HCT116 (cell line): ENCODE data around the gene LHFPL4. TPM values are rescaled to one million over a fixed set of nuclear protein-coding genes. Genes with fewer than 3 reads are reported as not detected.

ENCODE experiments used
- ATAC-seq: fragments of 200-7000 bp; cut with Tn5 transposase; 2 replicates; pipeline ENCODE4 v1.9.1; 2020; ENCODE audit warnings: mild to moderate bottlenecking, moderate library complexity
- BruUV-seq: library from RNA; stranded (reverse); fragments of 400-500 nt; replicated peaks from 2 replicates; lab custom pipeline; 2021; lab: Mats Ljungman, UMichigan
- CTCF ChIA-PET: fragments of 300-600 bp; sonication (Branson Sonifier 250); formaldehyde crosslinking; loops from one replicate; lab custom pipeline; 2021; ENCODE audit warnings: antibody characterized with exemption; lab: Charles Lee
- POLR2A ChIA-PET: fragments of 300-600, 350-600 bp; sonication (Branson Sonifier 250); formaldehyde crosslinking; loops from one replicate; lab custom pipeline; 2021; ENCODE audit warnings: antibody characterized with exemption; lab: Charles Lee
- RAD21 ChIA-PET, 2 experiments: fragments of 300-600 bp; sonication (Branson Sonifier 250); formaldehyde crosslinking; loops; one replicate each; lab custom pipeline; 2023; ENCODE audit warnings: low total read pairs in 2 of 2; ENCODE audit not compliant: uncharacterized antibody in 2 of 2, unreplicated experiment in 2 of 2, low non-redundant PET in 1 of 2; lab: Charles Lee
- DNase-seq: peaks from one replicate; pipeline ENCODE4 v3.0.0-alpha.2; 2010; ENCODE audit warnings: low read depth, low spot score
- H2AFZ ChIP-seq: fragments of 200-600 bp; shearing (Covaris generic), sonication (generic); 2 replicates; pipeline ENCODE4 v1.6.1; 2017; ENCODE audit warnings: low read depth, mixed run types, mixed read lengths, antibody characterized with exemption, low read length; ENCODE audit not compliant: poor library complexity, severe bottlenecking
- H3K27ac ChIP-seq: 2 replicates; pipeline ENCODE4 v1.5.1; 2012; ENCODE audit warnings: low read depth, low read length
- H3K27me3 ChIP-seq: fragments of 200-600 bp; sonication (generic); 2 replicates; pipeline ENCODE4 v1.6.1; 2016; ENCODE audit warnings: mixed run types, low read length, mixed read lengths; ENCODE audit not compliant: insufficient read depth
- H3K36me3 ChIP-seq, 2 experiments: fragments of 200-500 bp in 1 of 2; fragments of 200-600 bp in 1 of 2; sonication (Bioruptor generic) in 1 of 2; sonication (generic) in 1 of 2; 2 replicates each; pipeline versions ENCODE4 v1.5.1 to v1.6.1; 2014 to 2016; ENCODE audit warnings: low read length in 2 of 2, inconsistent platforms in 1 of 2, mixed read lengths in 1 of 2, mixed run types in 1 of 2; ENCODE audit not compliant: insufficient read depth in 2 of 2, control insufficient read depth in 1 of 2
- H3K4me1 ChIP-seq, 2 experiments: fragments of 200-600 bp in 1 of 2; sonication (generic) in 1 of 2; 2 replicates each; pipeline versions ENCODE4 v1.5.1 to v1.6.1; 2012 to 2017; ENCODE audit warnings: low read length in 2 of 2, inconsistent platforms in 1 of 2, mild to moderate bottlenecking in 1 of 2, mixed read lengths in 1 of 2, mixed run types in 1 of 2, moderate library complexity in 1 of 2; ENCODE audit not compliant: insufficient read depth in 2 of 2, control insufficient read depth in 1 of 2
- H3K4me2 ChIP-seq: fragments of 200-600 bp; sonication (generic); 2 replicates; pipeline ENCODE4 v1.6.1; 2017; ENCODE audit warnings: mixed run types, low read length, mixed read lengths
- H3K4me3 ChIP-seq, 2 experiments: fragments of 200-600 bp in 1 of 2; sonication (generic) in 1 of 2; replicated peaks in 1 of 2; 2 replicates each; pipeline ENCODE4 v1.5.1; 2011 to 2016; ENCODE audit warnings: low read length in 2 of 2, control low read depth in 1 of 2, low read depth in 1 of 2, mild to moderate bottlenecking in 1 of 2, mixed read lengths in 1 of 2, mixed run types in 1 of 2
- H3K79me2 ChIP-seq: fragments of 200-600 bp; sonication (generic); 2 replicates; pipeline ENCODE4 v1.6.1; 2017; ENCODE audit warnings: mild to moderate bottlenecking, mixed run types, low read length, moderate library complexity, mixed read lengths; ENCODE audit not compliant: insufficient read depth
- H3K9ac ChIP-seq: fragments of 200-600 bp; sonication (generic); 2 replicates; pipeline ENCODE4 v1.6.1; 2016; ENCODE audit warnings: low read length, mixed read lengths
- H3K9me2 ChIP-seq: fragments of 200-600 bp; sonication (generic), shearing (Covaris generic); 2 replicates; pipeline ENCODE4 v1.6.1; 2017; ENCODE audit warnings: mixed run types, mild to moderate bottlenecking, moderate library complexity; ENCODE audit not compliant: insufficient read depth
- H3K9me3 ChIP-seq, 2 experiments: fragments of 200-500 bp in 1 of 2; fragments of 200-600 bp in 1 of 2; sonication (Bioruptor generic) in 1 of 2; sonication (generic) in 1 of 2; 2 replicates each; pipeline ENCODE4 v1.6.1; 2014 to 2017; ENCODE audit warnings: low read length in 2 of 2, mixed read lengths in 2 of 2, inconsistent platforms in 1 of 2, low read depth in 1 of 2, mild to moderate bottlenecking in 1 of 2, mixed run types in 1 of 2, moderate library complexity in 1 of 2; ENCODE audit not compliant: control insufficient read depth in 1 of 2, insufficient read depth in 1 of 2
- H4K20me1 ChIP-seq: fragments of 200-600 bp; sonication (generic), shearing (Covaris generic); 2 replicates; pipeline ENCODE4 v1.6.1; 2017; ENCODE audit warnings: mixed run types, mild to moderate bottlenecking, moderate library complexity; ENCODE audit not compliant: insufficient read depth
- ATF3 ChIP-seq: IDR thresholded peaks from 2 replicates; pipeline ENCODE4 v1.6.1; 2012
- CBX3 ChIP-seq: IDR thresholded peaks from 2 replicates; pipeline ENCODE4 v1.6.1; 2012; ENCODE audit warnings: low read depth
- EGR1 ChIP-seq: IDR thresholded peaks from 2 replicates; pipeline ENCODE4 v1.6.1; 2012; ENCODE audit warnings: low read depth
- ELF1 ChIP-seq: IDR thresholded peaks from 2 replicates; pipeline ENCODE4 v1.6.1; 2012; ENCODE audit warnings: low read depth, borderline replicate concordance
- JUND ChIP-seq: IDR thresholded peaks from 2 replicates; pipeline ENCODE4 v1.6.1; 2012
- RAD21 ChIP-seq: IDR thresholded peaks from 2 replicates; pipeline ENCODE4 v1.6.1; 2012; ENCODE audit warnings: low read depth, mild to moderate bottlenecking
- SIN3A ChIP-seq: IDR thresholded peaks from 2 replicates; pipeline ENCODE4 v1.6.1; 2012; ENCODE audit warnings: low read depth
- SP1 ChIP-seq: IDR thresholded peaks from 2 replicates; pipeline ENCODE4 v1.6.1; 2012; ENCODE audit warnings: low read depth
- YY1 ChIP-seq: IDR thresholded peaks from 2 replicates; pipeline ENCODE4 v1.6.1; 2011; ENCODE audit warnings: low read length, low read depth, moderate library complexity, mild to moderate bottlenecking; ENCODE audit not compliant: insufficient replicate concordance; ENCODE audit errors: extremely low read depth
- ZFX ChIP-seq: fragments of 450-650 bp; IDR thresholded peaks from 2 replicates; pipeline ENCODE4 v1.6.1; 2017
- intact Hi-C: fragments of 100-400 bp; cut with micrococcal nuclease; formaldehyde crosslinking; loops from 2 replicates; pipeline ENCODE4 v1.10.0; 2022
- total RNA-seq: library from RNA; stranded (reverse); gene quantifications from one replicate; pipeline ENCODE4 v1.2.1, GENCODE V29; 2021; ENCODE audit not compliant: unreplicated experiment
- TF ChIP-seq, protein P1 (sequence below), 3 experiments: fragments of 200-600 bp in 1 of 3; sonication (generic) in 1 of 3; IDR thresholded peaks in 2 of 3; conservative IDR thresholded peaks in 1 of 3; 2 replicates each; pipeline ENCODE4 v1.5.1; 2012 to 2017; ENCODE audit warnings: low read depth in 2 of 3, low read length in 2 of 3, antibody characterized with exemption in 1 of 3, borderline replicate concordance in 1 of 3, control low read depth in 1 of 3, mild to moderate bottlenecking in 1 of 3, mixed read lengths in 1 of 3, mixed run types in 1 of 3, moderate library complexity in 1 of 3; ENCODE audit not compliant: insufficient read depth in 1 of 3
- TF ChIP-seq, protein P2 (sequence below): IDR thresholded peaks from 2 replicates; pipeline ENCODE4 v1.6.1; 2012; ENCODE audit warnings: low read depth

LHFPL4 gene
- total RNA-seq, 1 experiment from 2014 or later: not detected

- Histone ChIP-seq H4K20me1 (no peaks in the 10 kb centered on the region), H3K27me3 (no peaks in the 10 kb centered on the region), H2AFZ (no peak overlapping the region), H3K9ac (no peak overlapping the region), H3K9me2 (no peaks in the 10 kb centered on the region), H3K79me2 (no peaks in the 10 kb centered on the region), H3K4me1 (peaks cover 30 to 44% of the 10 kb centered on the region in 2 experiments), H3K36me3 (no peaks in the 10 kb centered on the region), H3K4me2 (0 out of 2 replicates have a peak overlapping the region, but pooled peaks have one; percentile 73), H3K9me3 (no peaks in the 10 kb centered on the region), H3K4me3 (no peak overlapping the region), H3K27ac (no peak overlapping the region)
- DNase-seq: no peak
- no peak for TF ChIP-seq JUND
- TF ChIP-seq CBX3: no peak
- no peak for TF ChIP-seq SIN3A
- no peak for TF ChIP-seq SP1
- TF ChIP-seq, protein P1, sequence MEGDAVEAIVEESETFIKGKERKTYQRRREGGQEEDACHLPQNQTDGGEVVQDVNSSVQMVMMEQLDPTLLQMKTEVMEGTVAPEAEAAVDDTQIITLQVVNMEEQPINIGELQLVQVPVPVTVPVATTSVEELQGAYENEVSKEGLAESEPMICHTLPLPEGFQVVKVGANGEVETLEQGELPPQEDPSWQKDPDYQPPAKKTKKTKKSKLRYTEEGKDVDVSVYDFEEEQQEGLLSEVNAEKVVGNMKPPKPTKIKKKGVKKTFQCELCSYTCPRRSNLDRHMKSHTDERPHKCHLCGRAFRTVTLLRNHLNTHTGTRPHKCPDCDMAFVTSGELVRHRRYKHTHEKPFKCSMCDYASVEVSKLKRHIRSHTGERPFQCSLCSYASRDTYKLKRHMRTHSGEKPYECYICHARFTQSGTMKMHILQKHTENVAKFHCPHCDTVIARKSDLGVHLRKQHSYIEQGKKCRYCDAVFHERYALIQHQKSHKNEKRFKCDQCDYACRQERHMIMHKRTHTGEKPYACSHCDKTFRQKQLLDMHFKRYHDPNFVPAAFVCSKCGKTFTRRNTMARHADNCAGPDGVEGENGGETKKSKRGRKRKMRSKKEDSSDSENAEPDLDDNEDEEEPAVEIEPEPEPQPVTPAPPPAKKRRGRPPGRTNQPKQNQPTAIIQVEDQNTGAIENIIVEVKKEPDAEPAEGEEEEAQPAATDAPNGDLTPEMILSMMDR (IDR thresholded peaks at IDR 0.05 in 2 of 3, conservative IDR thresholded peaks at IDR 0.05 in 1 of 3; ENCODE audit: borderline replicate concordance in 1 of 3, insufficient read depth in 1 of 3, low read depth in 2 of 3, low read length in 2 of 3): no peak
- no peak for TF ChIP-seq RAD21
- no peak for ATAC-seq
- ChIA-PET CTCF (interaction anchor here (0.6 kb wide), 1 partner anchor 743 kb away, joined by 3 read pairs; no protein-coding TSS in a partner anchor), RAD21 (no interaction called here), POLR2A (no interaction called here)
- no TSS peak for BruUV-seq
- intact Hi-C loops: loop anchor here (5.0 to 10.0 kb wide), 5 partner anchors 145 to 448 kb away; partner anchors contain the start of gene MTMR14
Measured at GRCh38 chr3:9499455-9500107, 54.0 kb downstream of the LHFPL4 start.

- Histone ChIP-seq H3K36me3 (no peaks in the 10 kb centered on the region), H3K9ac (0 out of 2 replicates have a peak overlapping the region, but pooled peaks have one; percentile 12), H4K20me1 (no peaks in the 10 kb centered on the region), H3K9me2 (no peaks in the 10 kb centered on the region), H3K4me3 (no peak overlapping the region), H3K27ac (peak overlapping the region; percentile 52; the same call in 1 of the 2 replicates), H3K9me3 (no peaks in the 10 kb centered on the region), H3K27me3 (no peaks in the 10 kb centered on the region), H3K4me2 (peak overlapping the region; percentile 73), H3K79me2 (no peaks in the 10 kb centered on the region)
- ChIA-PET CTCF (no interaction called here), RAD21 (no interaction called here), POLR2A (no interaction called here)
- no peak for DNase-seq
- BruUV-seq: no TSS peak
- intact Hi-C loops: loop anchor here (5.0 kb wide), 1 partner anchor 146 kb away; no protein-coding TSS in a partner anchor
- ATAC-seq: no peak
- TF ChIP-seq, protein P2, sequence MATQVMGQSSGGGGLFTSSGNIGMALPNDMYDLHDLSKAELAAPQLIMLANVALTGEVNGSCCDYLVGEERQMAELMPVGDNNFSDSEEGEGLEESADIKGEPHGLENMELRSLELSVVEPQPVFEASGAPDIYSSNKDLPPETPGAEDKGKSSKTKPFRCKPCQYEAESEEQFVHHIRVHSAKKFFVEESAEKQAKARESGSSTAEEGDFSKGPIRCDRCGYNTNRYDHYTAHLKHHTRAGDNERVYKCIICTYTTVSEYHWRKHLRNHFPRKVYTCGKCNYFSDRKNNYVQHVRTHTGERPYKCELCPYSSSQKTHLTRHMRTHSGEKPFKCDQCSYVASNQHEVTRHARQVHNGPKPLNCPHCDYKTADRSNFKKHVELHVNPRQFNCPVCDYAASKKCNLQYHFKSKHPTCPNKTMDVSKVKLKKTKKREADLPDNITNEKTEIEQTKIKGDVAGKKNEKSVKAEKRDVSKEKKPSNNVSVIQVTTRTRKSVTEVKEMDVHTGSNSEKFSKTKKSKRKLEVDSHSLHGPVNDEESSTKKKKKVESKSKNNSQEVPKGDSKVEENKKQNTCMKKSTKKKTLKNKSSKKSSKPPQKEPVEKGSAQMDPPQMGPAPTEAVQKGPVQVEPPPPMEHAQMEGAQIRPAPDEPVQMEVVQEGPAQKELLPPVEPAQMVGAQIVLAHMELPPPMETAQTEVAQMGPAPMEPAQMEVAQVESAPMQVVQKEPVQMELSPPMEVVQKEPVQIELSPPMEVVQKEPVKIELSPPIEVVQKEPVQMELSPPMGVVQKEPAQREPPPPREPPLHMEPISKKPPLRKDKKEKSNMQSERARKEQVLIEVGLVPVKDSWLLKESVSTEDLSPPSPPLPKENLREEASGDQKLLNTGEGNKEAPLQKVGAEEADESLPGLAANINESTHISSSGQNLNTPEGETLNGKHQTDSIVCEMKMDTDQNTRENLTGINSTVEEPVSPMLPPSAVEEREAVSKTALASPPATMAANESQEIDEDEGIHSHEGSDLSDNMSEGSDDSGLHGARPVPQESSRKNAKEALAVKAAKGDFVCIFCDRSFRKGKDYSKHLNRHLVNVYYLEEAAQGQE: no peak
- TF ChIP-seq ELF1: no peak
- no peak for TF ChIP-seq EGR1
- no peak for TF ChIP-seq YY1
- no peak for TF ChIP-seq ATF3
- no peak for TF ChIP-seq SIN3A
- no peak for TF ChIP-seq ZFX
- TF ChIP-seq, all 23 proteins: peak for 0
- H3K4me1 ChIP-seq: peaks cover 30 to 44% of the 10 kb centered on the region in 2 experiments
- no peak overlapping the region for H2AFZ ChIP-seq
Measured at GRCh38 chr3:9498781-9499180, 54.8 kb downstream of the LHFPL4 start.
